ENCODE results near the gene AEBP2. TPM values are rescaled to one million over a fixed set of nuclear protein-coding genes. Genes with fewer than 3 reads are reported as not detected.

Gene AEBP2
- total RNA-seq, 1 experiment from 2014 or later = 50.3 TPM

GRCh38 chr12:19450362-19450761, 11.1 kb downstream of the AEBP2 start:
- ChIA-PET POLR2A (ENCODE audit: unreplicated experiment) (no interaction called here), CTCF (no interaction called here)
- no peaks in the 10 kb centered on the region for H3K9me3 ChIP-seq (ENCODE audit: insufficient read depth, low read depth)
- H3K4me2 ChIP-seq = no peak overlapping the region
- no peaks in the 10 kb centered on the region for H3K27me3 ChIP-seq (ENCODE audit: insufficient read depth, low read depth)
- H3K79me2 ChIP-seq (ENCODE audit: low read depth) = peaks cover 100% of the 10 kb centered on the region
- no TSS peak for BruUV-seq (replicated peaks)
- intact Hi-C loops (cut with micrococcal nuclease; ENCODE audit: unreplicated experiment) = no loop called here
- DNase-seq = no peak
- H3K4me1 ChIP-seq (replicated peaks; ENCODE audit: insufficient read depth) = no peaks in the 10 kb centered on the region
- peaks cover 81% of the 10 kb centered on the region for H4K20me1 ChIP-seq (ENCODE audit: insufficient read depth)
- no peaks in the 10 kb centered on the region for H3K9me2 ChIP-seq (ENCODE audit: insufficient read depth)
- no peaks in the 10 kb centered on the region for H3K36me3 ChIP-seq (ENCODE audit: low read depth)
- no peak overlapping the region for H3K4me3 ChIP-seq
- no peak overlapping the region for H2AFZ ChIP-seq
- H3F3A ChIP-seq (ENCODE audit: insufficient read depth, low read depth) = peaks cover 3% of the 10 kb centered on the region; the same call in 1 of the 2 replicates
- H3K27ac ChIP-seq = no peak overlapping the region
- TF ChIP-seq CTCF (conservative IDR thresholded peaks at IDR 0.05) (no peak), EZH2 (IDR thresholded peaks at IDR 0.05; ENCODE audit: low read depth) (no peak)

- Histone ChIP-seq H3K4me2 (no peak overlapping the region), H3K27me3 (ENCODE audit: insufficient read depth, low read depth) (no peaks in the 10 kb centered on the region), H3F3A (ENCODE audit: insufficient read depth, low read depth) (peaks cover 3% of the 10 kb centered on the region; the same call in 1 of the 2 replicates), H3K79me2 (ENCODE audit: low read depth) (peaks cover 100% of the 10 kb centered on the region), H3K27ac (no peak overlapping the region), H3K4me3 (no peak overlapping the region), H3K4me1 (replicated peaks; ENCODE audit: insufficient read depth) (no peaks in the 10 kb centered on the region), H3K36me3 (ENCODE audit: low read depth) (no peaks in the 10 kb centered on the region), H3K9me2 (ENCODE audit: insufficient read depth) (no peaks in the 10 kb centered on the region), H3K9me3 (ENCODE audit: insufficient read depth, low read depth) (no peaks in the 10 kb centered on the region), H2AFZ (no peak overlapping the region), H4K20me1 (ENCODE audit: insufficient read depth) (peaks cover 73% of the 10 kb centered on the region)
- BruUV-seq (replicated peaks) = no TSS peak
- CTCF ChIA-PET = no interaction called here
- POLR2A ChIA-PET (ENCODE audit: unreplicated experiment) = interaction anchor here (0.6 kb wide), 1 partner anchor 354 kb away, joined by 5 read pairs; no protein-coding TSS in a partner anchor
- no peak for DNase-seq
- TF ChIP-seq CTCF (conservative IDR thresholded peaks at IDR 0.05) = no peak
- TF ChIP-seq EZH2 (IDR thresholded peaks at IDR 0.05; ENCODE audit: low read depth) = no peak
- intact Hi-C loops (cut with micrococcal nuclease; ENCODE audit: unreplicated experiment) = no loop called here
Measured at GRCh38 chr12:19451196-19451595, 11.9 kb downstream of the AEBP2 start.

- Histone ChIP-seq H3K9me3 (ENCODE audit: insufficient read depth, low read depth) (no peaks in the 10 kb centered on the region), H3K79me2 (ENCODE audit: low read depth) (peaks cover 99% of the 10 kb centered on the region), H3K4me1 (replicated peaks; ENCODE audit: insufficient read depth) (no peaks in the 10 kb centered on the region), H3K4me2 (no peak overlapping the region), H3K4me3 (no peak overlapping the region), H2AFZ (no peak overlapping the region), H3K36me3 (ENCODE audit: low read depth) (no peaks in the 10 kb centered on the region), H3K27ac (no peak overlapping the region), H3K27me3 (ENCODE audit: insufficient read depth, low read depth) (no peaks in the 10 kb centered on the region), H3K9me2 (ENCODE audit: insufficient read depth) (no peaks in the 10 kb centered on the region), H4K20me1 (ENCODE audit: insufficient read depth) (peaks cover 57% of the 10 kb centered on the region), H3F3A (ENCODE audit: insufficient read depth, low read depth) (peaks cover 2% of the 10 kb centered on the region; the same call in 1 of the 2 replicates)
- DNase-seq = no peak
- intact Hi-C loops (cut with micrococcal nuclease; ENCODE audit: unreplicated experiment) = no loop called here
- CTCF ChIA-PET = no interaction called here
- TF ChIP-seq CTCF (conservative IDR thresholded peaks at IDR 0.05) (no peak), EZH2 (IDR thresholded peaks at IDR 0.05; ENCODE audit: low read depth) (no peak)
- POLR2A ChIA-PET (ENCODE audit: unreplicated experiment) = interaction anchor here (0.5 kb wide), 1 partner anchor 213 kb away, joined by 5 read pairs; no protein-coding TSS in a partner anchor
- no TSS peak for BruUV-seq (replicated peaks)
Measured at GRCh38 chr12:19453961-19454360, 14.7 kb downstream of the AEBP2 start.
